ENCODE data around the gene HHIP.
"Not testable (repeated sequence)": the region's sequence is repeated elsewhere in the genome, so short reads cannot be mapped to it uniquely, and the experiment has no call there.

Gene HHIP

DNA sequence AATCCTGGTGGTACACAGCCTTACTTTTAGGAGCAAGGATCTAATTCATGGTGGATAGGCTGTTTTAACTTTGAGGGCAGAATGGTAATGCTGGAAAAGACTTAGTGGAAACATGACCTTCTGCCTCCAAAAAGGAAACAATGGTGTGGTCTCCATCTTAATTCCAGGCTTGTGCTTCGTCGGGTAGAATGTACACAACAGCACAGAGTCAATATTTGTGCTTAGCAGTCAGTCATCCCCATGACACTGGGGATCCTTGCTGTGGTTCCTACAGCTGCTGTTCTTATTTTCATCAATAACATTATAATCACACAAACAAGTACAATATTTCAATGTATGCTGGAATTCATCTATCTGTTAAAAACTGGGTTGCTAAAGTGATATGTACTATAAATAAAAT lies 104.4 kb downstream of the HHIP start:
- H3K4me3 ChIP-seq (ENCODE audit: control insufficient read depth, low read depth, low read length) = no peak overlapping the region
- no peak for DNase-seq (ENCODE audit: low read depth)
- TF ChIP-seq, protein P1, sequence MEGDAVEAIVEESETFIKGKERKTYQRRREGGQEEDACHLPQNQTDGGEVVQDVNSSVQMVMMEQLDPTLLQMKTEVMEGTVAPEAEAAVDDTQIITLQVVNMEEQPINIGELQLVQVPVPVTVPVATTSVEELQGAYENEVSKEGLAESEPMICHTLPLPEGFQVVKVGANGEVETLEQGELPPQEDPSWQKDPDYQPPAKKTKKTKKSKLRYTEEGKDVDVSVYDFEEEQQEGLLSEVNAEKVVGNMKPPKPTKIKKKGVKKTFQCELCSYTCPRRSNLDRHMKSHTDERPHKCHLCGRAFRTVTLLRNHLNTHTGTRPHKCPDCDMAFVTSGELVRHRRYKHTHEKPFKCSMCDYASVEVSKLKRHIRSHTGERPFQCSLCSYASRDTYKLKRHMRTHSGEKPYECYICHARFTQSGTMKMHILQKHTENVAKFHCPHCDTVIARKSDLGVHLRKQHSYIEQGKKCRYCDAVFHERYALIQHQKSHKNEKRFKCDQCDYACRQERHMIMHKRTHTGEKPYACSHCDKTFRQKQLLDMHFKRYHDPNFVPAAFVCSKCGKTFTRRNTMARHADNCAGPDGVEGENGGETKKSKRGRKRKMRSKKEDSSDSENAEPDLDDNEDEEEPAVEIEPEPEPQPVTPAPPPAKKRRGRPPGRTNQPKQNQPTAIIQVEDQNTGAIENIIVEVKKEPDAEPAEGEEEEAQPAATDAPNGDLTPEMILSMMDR (IDR thresholded peaks at IDR 0.05; ENCODE audit: control insufficient read depth, insufficient read depth, low read depth, low read length, missing control alignments) = no peak

DNA sequence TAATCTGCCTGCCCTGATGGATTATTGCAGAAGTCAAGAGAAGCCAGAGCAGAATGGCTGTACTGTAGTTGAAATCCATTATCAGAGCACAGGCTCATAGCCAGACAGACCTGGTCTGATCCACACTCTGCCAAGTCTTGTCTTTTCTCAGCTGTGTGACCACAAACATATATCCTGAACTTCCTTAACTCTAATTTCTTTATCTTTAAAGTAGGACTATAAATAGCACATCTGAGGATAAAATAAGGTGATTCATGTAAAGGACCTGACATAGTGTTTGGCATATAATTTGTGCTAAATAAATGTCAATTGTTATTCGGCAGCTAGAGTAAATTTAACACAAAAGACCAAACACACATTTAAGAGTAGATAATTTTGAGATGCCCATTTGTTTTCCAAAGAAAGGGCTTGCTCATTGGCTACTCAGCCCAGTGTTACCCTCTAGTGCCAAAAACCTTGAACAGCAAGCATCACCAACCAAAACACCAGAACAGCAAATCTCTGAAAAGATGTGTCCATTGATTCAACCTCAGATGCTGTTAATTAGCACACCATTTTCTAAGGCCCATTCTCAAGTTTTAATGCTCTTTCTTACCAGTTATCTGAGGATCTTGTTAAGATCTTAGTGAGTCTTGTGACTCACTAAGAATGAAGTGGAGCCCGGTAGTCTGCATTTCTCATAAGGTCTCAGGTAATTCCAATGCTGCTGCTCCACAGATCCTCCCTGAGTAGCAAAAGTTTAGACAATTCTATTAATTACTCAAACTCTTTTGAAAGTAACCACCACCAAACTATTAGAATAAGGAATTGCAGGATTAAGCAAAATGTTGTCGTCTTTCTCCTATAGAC lies 108.8 kb downstream of the HHIP start:
- peak; percentile 14 for DNase-seq (ENCODE audit: low read depth)
- TF ChIP-seq, protein P1 (IDR thresholded peaks at IDR 0.05; ENCODE audit: control insufficient read depth, insufficient read depth, low read depth, low read length, missing control alignments) = peak; percentile 69

DNA sequence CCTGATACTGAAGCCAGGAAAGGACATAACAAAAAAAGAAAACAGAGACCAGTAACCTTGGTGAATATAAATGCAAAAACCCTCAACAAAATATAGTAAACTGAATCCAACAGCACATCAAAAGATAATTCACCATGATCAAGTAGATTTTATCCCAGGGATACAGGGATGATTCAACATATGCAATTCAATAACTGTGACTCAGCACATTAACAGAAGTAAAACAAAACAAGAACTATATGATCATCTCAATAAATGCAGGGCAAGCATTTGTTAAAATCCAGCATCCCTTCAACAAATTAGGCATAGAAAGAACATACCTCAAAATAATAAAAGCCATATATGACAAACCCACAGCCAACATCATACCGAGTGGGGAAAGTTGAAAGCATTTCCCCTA lies 112.0 kb downstream of the HHIP start:
- TF ChIP-seq, protein P1 (IDR thresholded peaks at IDR 0.05; ENCODE audit: control insufficient read depth, insufficient read depth, low read depth, low read length, missing control alignments) = no peak
- H3K4me3 ChIP-seq (ENCODE audit: control insufficient read depth, low read depth, low read length) = no peak overlapping the region
- no peak for DNase-seq (ENCODE audit: low read depth)

More for the DNA sequence above, 108.8 kb downstream of the HHIP start:
- no peak overlapping the region for H3K4me3 ChIP-seq (ENCODE audit: control insufficient read depth, low read depth, low read length)

DNA sequence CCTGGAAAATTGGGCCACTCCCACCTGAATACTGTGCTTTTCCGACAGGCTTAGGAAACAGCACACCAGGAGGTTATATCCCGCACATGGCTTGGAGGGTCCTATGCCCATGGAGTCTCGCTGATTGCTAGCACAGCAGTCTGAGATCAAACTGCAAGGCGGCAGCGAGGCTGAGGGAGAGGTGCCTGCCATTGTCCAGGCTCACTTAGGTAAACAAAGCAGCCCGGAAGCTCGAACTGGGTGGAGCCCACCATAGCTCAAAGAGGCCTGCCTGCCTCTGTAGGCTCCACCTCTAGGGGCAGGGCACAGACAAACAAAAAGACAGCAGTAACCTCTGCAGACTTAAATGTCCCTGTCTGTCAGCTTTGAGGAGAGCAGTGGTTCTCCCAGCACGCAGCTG lies 122.9 kb downstream of the HHIP start:
- DNase-seq (ENCODE audit: low read depth); H3K4me3 ChIP-seq (ENCODE audit: control insufficient read depth, low read depth, low read length): not testable (repeated sequence)

DNA sequence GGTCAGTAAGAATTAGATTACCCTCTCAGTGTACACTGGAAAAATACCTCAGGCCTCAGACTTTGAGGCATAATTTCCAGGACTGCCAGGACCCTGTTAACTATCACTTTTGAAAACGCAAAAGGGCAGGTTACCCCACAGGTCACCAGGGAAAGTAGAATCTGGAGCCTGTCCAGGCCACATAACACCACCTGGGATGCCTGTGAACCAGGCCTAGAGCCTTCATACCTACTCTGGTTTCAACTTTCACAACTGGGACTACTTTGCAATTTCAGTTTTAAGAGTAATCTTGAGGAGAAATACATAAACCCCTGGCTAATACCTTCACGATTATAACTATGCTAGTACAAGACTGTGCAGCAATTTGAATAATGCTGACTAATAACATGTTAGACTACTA lies 132.4 kb downstream of the HHIP start:
- no peak for DNase-seq (ENCODE audit: low read depth)
- H3K4me3 ChIP-seq (ENCODE audit: control insufficient read depth, low read depth, low read length) = no peak overlapping the region
- TF ChIP-seq, protein P1 (IDR thresholded peaks at IDR 0.05; ENCODE audit: control insufficient read depth, insufficient read depth, low read depth, low read length, missing control alignments) = no peak

DNA sequence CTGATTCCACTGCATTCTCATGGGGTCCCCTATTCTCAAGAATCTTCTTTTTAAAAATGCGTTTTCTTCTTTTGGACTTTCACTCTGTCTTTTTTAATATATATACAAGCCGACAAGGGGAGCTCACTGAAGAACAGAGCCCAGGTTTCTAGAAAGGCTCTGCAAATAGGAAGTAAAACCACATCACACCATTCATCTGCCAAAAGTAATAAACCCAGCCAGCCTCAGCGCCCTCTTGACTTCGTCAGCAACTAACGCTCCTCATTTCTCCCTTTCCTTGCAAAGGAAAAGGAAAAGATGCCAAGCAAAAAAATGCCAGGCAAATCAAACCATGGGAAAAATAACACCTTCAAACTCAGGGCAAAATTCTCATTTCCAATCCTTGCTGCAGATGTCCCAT lies 136.4 kb downstream of the HHIP start:
- no peak for DNase-seq (ENCODE audit: low read depth)
- no peak overlapping the region for H3K4me3 ChIP-seq (ENCODE audit: control insufficient read depth, low read depth, low read length)
- TF ChIP-seq, protein P1 (IDR thresholded peaks at IDR 0.05; ENCODE audit: control insufficient read depth, insufficient read depth, low read depth, low read length, missing control alignments) = no peak

DNA sequence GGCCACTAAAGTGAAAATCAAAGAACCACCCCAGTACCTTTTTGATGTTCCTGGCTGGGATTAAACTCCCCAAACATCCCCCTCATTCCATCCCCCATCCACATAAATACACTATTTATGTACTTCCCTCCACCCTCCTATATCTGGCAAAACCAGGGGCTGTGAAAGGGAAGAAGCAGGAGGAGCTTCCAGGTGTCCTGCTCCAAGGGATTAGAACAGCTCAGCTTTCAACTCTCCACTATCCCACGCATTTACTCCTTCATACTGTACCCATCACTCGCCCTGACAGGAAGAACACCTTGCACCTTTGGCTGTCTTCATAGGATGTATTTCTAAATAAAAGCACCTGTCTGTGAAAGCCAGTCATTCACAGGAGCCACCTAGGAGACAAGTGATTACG lies 140.0 kb downstream of the HHIP start:
- TF ChIP-seq, protein P1 (IDR thresholded peaks at IDR 0.05; ENCODE audit: control insufficient read depth, insufficient read depth, low read depth, low read length, missing control alignments) = no peak
- H3K4me3 ChIP-seq (ENCODE audit: control insufficient read depth, low read depth, low read length) = no peak overlapping the region
- no peak for DNase-seq (ENCODE audit: low read depth)
